Panc1 (cell line): ENCODE results near the gene KRT2.

Experiments
- CTCF ChIP-seq: fragments of 450-650 bp; IDR thresholded peaks from 2 replicates; pipeline ENCODE4 v1.5.1; 2017; ENCODE audit warnings: mild to moderate bottlenecking
- POLR2AphosphoS5 ChIP-seq: IDR thresholded peaks from 2 replicates; pipeline ENCODE4 v1.6.1; 2012; ENCODE audit warnings: mild to moderate bottlenecking, low read depth, low read length, moderate library complexity
- REST ChIP-seq, 2 experiments: IDR thresholded peaks; 2 replicates each; pipeline ENCODE4 v1.6.1; 2011 to 2012; ENCODE audit warnings: low read depth in 2 of 2, control low read depth in 1 of 2, low read length in 1 of 2, mild to moderate bottlenecking in 1 of 2, moderate library complexity in 1 of 2; ENCODE audit not compliant: insufficient read depth in 1 of 2
- TCF7L2 ChIP-seq: IDR thresholded peaks from 2 replicates; pipeline ENCODE4 v1.6.1; 2011; ENCODE audit warnings: mild to moderate bottlenecking, low read depth, low read length, inconsistent platforms

- TF ChIP-seq CTCF = no peak
- no peak for TF ChIP-seq POLR2AphosphoS5
- TF ChIP-seq REST (IDR thresholded peaks at IDR 0.05; ENCODE audit: insufficient read depth in 1 of 2, low read depth in 2 of 2, low read length in 1 of 2) = no peak
- TF ChIP-seq TCF7L2 = no peak
These were observed 43.0 kb downstream of the KRT2 start for GRCh38 chr12:52608826-52609630.
